ENCODE data around the gene CPM. TPM values are rescaled to one million over a fixed set of nuclear protein-coding genes. Genes with fewer than 3 reads are reported as not detected.

CPM gene
- total RNA-seq, 4 donors from 2014 or later = 11.7 to 45.4 (median 33.9) TPM

DNA sequence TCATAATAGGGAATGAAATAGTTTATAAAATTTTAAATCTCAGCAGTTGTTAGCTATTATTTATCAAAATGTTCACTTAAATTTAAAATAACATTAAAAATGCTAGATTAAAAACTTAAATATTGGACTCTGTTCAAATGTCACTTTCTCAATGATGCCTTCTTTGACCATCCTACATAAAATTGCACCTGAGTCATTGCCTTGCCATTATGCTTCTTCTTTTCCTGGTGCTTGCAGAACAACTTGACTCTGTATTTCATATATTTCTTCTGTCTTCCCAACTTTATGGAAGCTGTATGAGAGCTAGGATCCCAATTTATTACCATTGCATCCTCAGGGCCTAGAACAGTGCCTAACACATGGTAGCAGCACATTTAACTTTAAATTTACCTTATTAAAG is 37.3 kb upstream of the CPM start:
- Histone ChIP-seq H3K4me3 (no peak overlapping the region), H3K9me3 (no peaks in the 10 kb centered on the region), H3K27me3 (no peaks in the 10 kb centered on the region), H3K27ac (no peak overlapping the region), H3K4me1 (no peaks in the 10 kb centered on the region), H3K36me3 (no peaks in the 10 kb centered on the region)
- TF ChIP-seq, protein P1, sequence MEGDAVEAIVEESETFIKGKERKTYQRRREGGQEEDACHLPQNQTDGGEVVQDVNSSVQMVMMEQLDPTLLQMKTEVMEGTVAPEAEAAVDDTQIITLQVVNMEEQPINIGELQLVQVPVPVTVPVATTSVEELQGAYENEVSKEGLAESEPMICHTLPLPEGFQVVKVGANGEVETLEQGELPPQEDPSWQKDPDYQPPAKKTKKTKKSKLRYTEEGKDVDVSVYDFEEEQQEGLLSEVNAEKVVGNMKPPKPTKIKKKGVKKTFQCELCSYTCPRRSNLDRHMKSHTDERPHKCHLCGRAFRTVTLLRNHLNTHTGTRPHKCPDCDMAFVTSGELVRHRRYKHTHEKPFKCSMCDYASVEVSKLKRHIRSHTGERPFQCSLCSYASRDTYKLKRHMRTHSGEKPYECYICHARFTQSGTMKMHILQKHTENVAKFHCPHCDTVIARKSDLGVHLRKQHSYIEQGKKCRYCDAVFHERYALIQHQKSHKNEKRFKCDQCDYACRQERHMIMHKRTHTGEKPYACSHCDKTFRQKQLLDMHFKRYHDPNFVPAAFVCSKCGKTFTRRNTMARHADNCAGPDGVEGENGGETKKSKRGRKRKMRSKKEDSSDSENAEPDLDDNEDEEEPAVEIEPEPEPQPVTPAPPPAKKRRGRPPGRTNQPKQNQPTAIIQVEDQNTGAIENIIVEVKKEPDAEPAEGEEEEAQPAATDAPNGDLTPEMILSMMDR (IDR thresholded peaks at IDR 0.05) = no peak
- TF ChIP-seq POLR2A (IDR thresholded peaks at IDR 0.05) = no peak
- DNase-seq = no peak

GRCh38 chr12:68967046-68967445 is 34.1 kb upstream of the CPM start:
- Histone ChIP-seq H3K27ac (no peak overlapping the region), H3K9me3 (no peaks in the 10 kb centered on the region), H3K36me3 (no peaks in the 10 kb centered on the region), H3K4me1 (no peaks in the 10 kb centered on the region), H3K27me3 (no peaks in the 10 kb centered on the region), H3K4me3 (no peak overlapping the region)
- DNase-seq = no peak
- TF ChIP-seq, protein P1 (IDR thresholded peaks at IDR 0.05) = no peak
- no peak for TF ChIP-seq POLR2A (IDR thresholded peaks at IDR 0.05)

DNA sequence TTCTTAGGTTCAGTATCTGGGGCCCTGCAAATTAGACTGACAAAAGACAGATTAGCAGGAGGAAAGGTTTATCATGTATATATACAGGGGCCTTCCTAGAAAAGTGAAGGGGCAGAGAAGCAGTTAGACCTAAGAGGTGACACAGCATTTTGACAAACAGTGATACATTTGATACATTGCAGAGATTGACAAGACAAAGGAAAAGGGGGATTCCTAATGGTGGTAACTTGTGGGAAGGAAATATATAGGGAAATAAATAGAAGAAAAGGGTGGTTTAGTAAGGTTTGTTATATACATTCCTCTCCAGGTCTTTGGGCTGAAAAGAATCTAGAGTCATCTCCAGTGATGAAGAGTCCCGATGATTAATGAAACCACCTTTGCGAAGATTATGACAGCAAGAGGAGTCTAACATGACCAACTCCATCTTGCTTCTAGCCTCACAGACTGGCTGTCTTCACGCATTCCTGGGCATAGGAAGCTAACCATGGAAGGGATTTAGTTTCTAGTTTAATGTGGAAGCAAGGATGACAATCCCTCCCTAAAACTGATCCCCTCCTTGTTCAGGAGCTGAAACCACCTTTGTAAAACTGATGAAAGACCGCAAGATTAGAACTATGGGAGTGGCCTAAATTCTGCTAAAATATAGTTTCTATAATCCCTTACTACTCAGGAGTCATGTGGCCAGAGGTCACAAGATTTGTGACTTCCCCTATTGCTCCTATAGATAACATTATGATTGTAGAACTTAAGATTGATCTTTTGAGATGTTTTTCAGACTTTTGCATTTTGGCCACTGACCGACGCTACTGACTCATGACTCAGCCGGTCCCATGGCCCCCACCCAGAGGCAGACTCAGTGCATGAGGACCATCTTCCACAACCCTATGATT is 31.1 kb upstream of the CPM start:
- DNase-seq = no peak
- Histone ChIP-seq H3K27ac (no peak overlapping the region), H3K9me3 (no peaks in the 10 kb centered on the region), H3K27me3 (no peaks in the 10 kb centered on the region), H3K4me1 (no peaks in the 10 kb centered on the region), H3K36me3 (no peaks in the 10 kb centered on the region), H3K4me3 (no peak overlapping the region)
- TF ChIP-seq, protein P1 (IDR thresholded peaks at IDR 0.05) = no peak
- TF ChIP-seq POLR2A (IDR thresholded peaks at IDR 0.05) = no peak

DNA sequence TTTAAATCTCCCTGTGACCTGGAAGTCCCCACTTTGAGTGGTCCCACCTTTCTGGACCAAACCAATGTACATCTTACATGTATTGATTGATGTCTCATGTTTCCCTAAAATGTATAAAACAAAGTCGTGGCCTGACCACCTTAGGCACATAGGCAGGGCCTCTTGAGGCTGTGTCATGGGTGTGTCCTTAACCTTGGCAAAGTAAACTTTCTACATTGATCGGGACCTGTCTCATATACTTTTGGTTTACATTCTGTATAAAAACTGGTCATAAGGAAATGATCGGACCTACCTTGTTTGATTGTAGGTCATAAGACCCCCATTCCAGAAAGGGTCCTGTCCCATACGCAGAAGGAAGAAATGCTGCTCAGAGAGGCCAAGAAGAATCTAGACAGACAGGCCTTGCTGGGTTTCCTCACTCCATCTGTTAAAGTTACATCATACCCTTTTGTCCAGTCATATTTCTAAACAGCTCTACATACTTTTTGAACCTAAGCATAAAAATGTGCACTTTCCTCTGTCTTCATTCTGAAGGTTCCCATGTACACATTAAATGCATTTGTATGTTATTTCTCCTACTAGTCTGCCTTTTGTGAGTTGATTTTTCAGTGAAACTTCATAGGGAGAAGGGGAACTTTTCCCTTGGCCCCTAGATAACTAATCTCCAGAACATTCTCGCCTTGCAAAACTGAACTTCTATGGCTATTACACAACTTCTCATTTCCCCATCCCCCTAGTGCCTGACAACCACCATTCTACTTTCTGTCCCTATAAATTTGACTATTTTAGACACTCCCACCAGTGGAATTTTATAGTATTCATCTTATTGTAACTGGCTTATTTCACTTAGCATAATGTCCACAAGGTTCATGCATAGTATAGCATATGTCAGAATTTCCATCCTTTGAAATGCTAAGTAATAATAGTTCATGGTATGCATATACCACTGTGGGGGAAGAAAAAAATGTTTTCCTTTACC is 30.2 kb upstream of the CPM start:
- Histone ChIP-seq H3K27me3 (no peaks in the 10 kb centered on the region), H3K27ac (no peak overlapping the region), H3K36me3 (no peaks in the 10 kb centered on the region), H3K4me1 (no peaks in the 10 kb centered on the region), H3K9me3 (no peaks in the 10 kb centered on the region), H3K4me3 (no peak overlapping the region)
- no peak for DNase-seq
- TF ChIP-seq, protein P1 (IDR thresholded peaks at IDR 0.05) = no peak
- no peak for TF ChIP-seq POLR2A (IDR thresholded peaks at IDR 0.05)

DNA sequence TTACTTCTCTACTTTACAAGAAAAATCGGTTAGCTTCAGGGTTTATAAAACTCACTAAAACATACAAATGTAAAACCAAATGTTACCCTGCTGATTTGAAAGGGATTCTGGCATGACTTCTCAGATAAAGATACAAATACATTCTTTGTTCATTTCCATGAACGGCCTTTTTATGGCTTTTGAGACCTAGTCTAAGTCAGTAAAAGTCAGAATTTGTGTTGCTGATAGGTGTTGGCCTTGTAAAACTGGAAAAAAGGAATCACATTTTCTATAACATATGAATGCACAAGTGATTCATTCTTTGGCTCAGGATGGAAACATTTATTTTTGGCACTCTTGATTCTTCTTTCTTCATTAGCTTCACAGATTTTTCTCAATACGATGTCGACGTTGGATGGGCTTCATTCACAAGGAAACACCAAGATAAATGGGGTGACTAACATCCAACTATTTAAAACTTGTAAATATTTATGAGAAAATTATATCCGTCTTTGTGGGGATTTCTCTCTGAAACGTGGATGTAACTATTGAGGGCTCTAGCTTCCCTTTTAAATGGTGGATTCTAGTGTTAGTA is 27.0 kb upstream of the CPM start:
- no peaks in the 10 kb centered on the region for H3K27me3 ChIP-seq
- DNase-seq = no peak
- no peaks in the 10 kb centered on the region for H3K4me1 ChIP-seq
- no peak for TF ChIP-seq POLR2A (IDR thresholded peaks at IDR 0.05)
- TF ChIP-seq, protein P1 (IDR thresholded peaks at IDR 0.05) = no peak
- no peaks in the 10 kb centered on the region for H3K36me3 ChIP-seq
- H3K27ac ChIP-seq = no peak overlapping the region
- H3K9me3 ChIP-seq = no peaks in the 10 kb centered on the region
- H3K4me3 ChIP-seq = no peak overlapping the region

Data from Peyer's patch (tissue), 4 donors.